Thyroid gland (tissue), 4 donors: ENCODE results near the gene C11orf98.
A peak's percentile ranks its signal among the peaks of the same experiment; 100 is the strongest.

Source experiments
- POLR2A ChIP-seq, 2 donors: fragments of 450-650 bp; IDR thresholded peaks; one replicate each; pipeline ENCODE4 v1.6.1; 2017; ENCODE audit warnings: antibody characterized with exemption in 2 of 2, mild to moderate bottlenecking in 2 of 2, moderate library complexity in 1 of 2
- TF ChIP-seq, protein P1 (sequence below), 6 experiments: fragments of 200-600 bp in 3 of 6; fragments of 450-650 bp in 3 of 6; sonication (generic) in 3 of 6; IDR thresholded peaks; one replicate each; pipeline ENCODE4 v1.5.1; 2016 to 2019; ENCODE audit warnings: antibody characterized with exemption in 6 of 6, mild to moderate bottlenecking in 2 of 6, inconsistent platforms in 1 of 6, moderate library complexity in 1 of 6

- TF ChIP-seq, protein P1, sequence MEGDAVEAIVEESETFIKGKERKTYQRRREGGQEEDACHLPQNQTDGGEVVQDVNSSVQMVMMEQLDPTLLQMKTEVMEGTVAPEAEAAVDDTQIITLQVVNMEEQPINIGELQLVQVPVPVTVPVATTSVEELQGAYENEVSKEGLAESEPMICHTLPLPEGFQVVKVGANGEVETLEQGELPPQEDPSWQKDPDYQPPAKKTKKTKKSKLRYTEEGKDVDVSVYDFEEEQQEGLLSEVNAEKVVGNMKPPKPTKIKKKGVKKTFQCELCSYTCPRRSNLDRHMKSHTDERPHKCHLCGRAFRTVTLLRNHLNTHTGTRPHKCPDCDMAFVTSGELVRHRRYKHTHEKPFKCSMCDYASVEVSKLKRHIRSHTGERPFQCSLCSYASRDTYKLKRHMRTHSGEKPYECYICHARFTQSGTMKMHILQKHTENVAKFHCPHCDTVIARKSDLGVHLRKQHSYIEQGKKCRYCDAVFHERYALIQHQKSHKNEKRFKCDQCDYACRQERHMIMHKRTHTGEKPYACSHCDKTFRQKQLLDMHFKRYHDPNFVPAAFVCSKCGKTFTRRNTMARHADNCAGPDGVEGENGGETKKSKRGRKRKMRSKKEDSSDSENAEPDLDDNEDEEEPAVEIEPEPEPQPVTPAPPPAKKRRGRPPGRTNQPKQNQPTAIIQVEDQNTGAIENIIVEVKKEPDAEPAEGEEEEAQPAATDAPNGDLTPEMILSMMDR (IDR thresholded peaks at IDR 0.05), result peak in 1 of 6 experiments; percentile 14
- peak in 1 of 2 donors; percentile 79 for TF ChIP-seq POLR2A (IDR thresholded peaks at IDR 0.05)
Observed at GRCh38 chr11:62645946-62646824, 18.8 kb downstream of the C11orf98 start, which contains the start of gene GANAB.
